ENCODE data around the gene ZBTB16. TPM values are rescaled to one million over a fixed set of nuclear protein-coding genes. Genes with fewer than 3 reads are reported as not detected.
A peak's percentile ranks its signal among the peaks of the same experiment; 100 is the strongest.

The ZBTB16 gene
- total and polyA plus RNA-seq, 2 of the 13 experiments (the other 11 are each of a cell fraction or from before 2014, with no cell fraction given), result not detected

- ChIA-PET POLR2A (no interaction called here), CTCF (ENCODE audit: low intra/inter-chr PET ratio, low total read pairs) (interaction anchor here (1.1 to 1.6 kb wide), 2 partner anchors 222 to 264 kb away, joined by 4 to 8 read pairs; no protein-coding TSS in a partner anchor)
- Histone ChIP-seq H3K4me2 (ENCODE audit: low read depth, low read length) (peak overlapping the region; percentile 63), H2AFZ (ENCODE audit: low read length) (no peak overlapping the region), H3K36me3 (replicated peaks in 1 of 2; ENCODE audit: control insufficient read depth in 1 of 2, insufficient read depth in 2 of 2, low read length in 2 of 2) (no peaks in the 10 kb centered on the region), H3K9me3 (ENCODE audit: low read length) (no peaks in the 10 kb centered on the region), H3K9ac (ENCODE audit: insufficient read depth, low read depth, low read length) (no peak overlapping the region), H3K79me2 (ENCODE audit: insufficient read depth, low read length) (no peaks in the 10 kb centered on the region), H3K27me3 (ENCODE audit: control insufficient read depth in 1 of 2, insufficient read depth in 2 of 2, low read length in 2 of 2) (peaks cover 4 to 27% of the 10 kb centered on the region in 2 experiments; a peak in 3 of 5 replicates), H3K4me3 (replicated peaks in 1 of 3; ENCODE audit: insufficient read depth in 1 of 3, low read depth in 2 of 3, low read length in 3 of 3) (peak overlapping the region; percentile 6 to 50 (median 30); a peak in 4 of 6 replicates), H3K4me1 (ENCODE audit: insufficient read depth, low read length) (peaks cover 16% of the 10 kb centered on the region), H4K20me1 (ENCODE audit: insufficient read depth, low read length) (no peaks in the 10 kb centered on the region), H3K27ac (ENCODE audit: extremely low read length, insufficient read depth, low read length) (no peak overlapping the region)
- ATAC-seq, result peak; percentile 83
- DNase-seq (ENCODE audit: low spot score), result peak; percentile 64
- FAIRE-seq, result no peak
- WGBS (ENCODE audit: low lambda C conversion rate), result 4% methylated on average over 14 of the region's 29 CpGs
- in situ Hi-C loops (cut with HindIII; ENCODE audit: extremely low pct_ligation_motif_present, low pct_unique_long_range_greater_than_20kb) (loop anchor here (25.0 kb wide), 1 partner anchor 446 kb away; no protein-coding TSS in a partner anchor), intact Hi-C loops (cut with micrococcal nuclease; ENCODE audit: unreplicated experiment) (loop anchor here (2.0 kb wide), 1 partner anchor 47 kb away; no protein-coding TSS in a partner anchor)
- no TSS peak for BruUV-seq (replicated peaks)
- TF ChIP-seq ZBTB37 (CRISPR knock-in tag; IDR thresholded peaks at IDR 0.05) (no peak), SOX6 (IDR thresholded peaks at IDR 0.05) (no peak), SOX6 (CRISPR knock-in tag; IDR thresholded peaks at IDR 0.05) (0 out of 2 replicates have a peak, but pooled peaks have one; percentile 10), RXRB (CRISPR knock-in tag; IDR thresholded peaks at IDR 0.05; ENCODE audit: borderline replicate concordance) (peak; percentile 74), ZNF687 (CRISPR knock-in tag; IDR thresholded peaks at IDR 0.05) (peak; percentile 26; the same call in 1 of the 2 replicates), NR2C2 (CRISPR knock-in tag; IDR thresholded peaks at IDR 0.05; ENCODE audit: borderline replicate concordance) (peak; percentile 52), MTERF4 (CRISPR knock-in tag; IDR thresholded peaks at IDR 0.05) (no peak), PAXIP1 (CRISPR knock-in tag; conservative IDR thresholded peaks at IDR 0.05) (peak; percentile 54), IRF1 (CRISPR knock-in tag; IDR thresholded peaks at IDR 0.05; ENCODE audit: low read depth) (no peak), GABPB1 (CRISPR knock-in tag; IDR thresholded peaks at IDR 0.05) (peak; percentile 54)
Observed at GRCh38 chr11:114257621-114258558, 198.4 kb downstream of the ZBTB16 start.

Measured in HepG2 (cell line).